IMR-90 (cell line): ENCODE measurements around the gene SLC50A1. TPM values are rescaled to one million over a fixed set of nuclear protein-coding genes. Genes with fewer than 3 reads are reported as not detected.

Experiments
- ATAC-seq: fragments of 200-7000 bp; cut with Tn5 transposase; 2 replicates; pipeline ENCODE4 v1.9.1; 2020; ENCODE audit warnings: low read depth, mild to moderate bottlenecking, moderate library complexity
- BruUV-seq: library from RNA; stranded (reverse); fragments of 400-500 nt; replicated peaks from 2 replicates; lab custom pipeline; 2021; lab: Mats Ljungman, UMichigan
- CTCF ChIA-PET: fragments of 300-600 bp; formaldehyde crosslinking; extraction: SDS; loops from one replicate; lab custom pipeline; 2021; ENCODE audit warnings: antibody characterized with exemption; lab: Yijun Ruan, JAX
- POLR2A ChIA-PET: fragments of 300-600 bp; sonication (Branson Sonifier 250); formaldehyde crosslinking; loops from one replicate; lab custom pipeline; 2022; ENCODE audit warnings: antibody characterized with exemption; ENCODE audit not compliant: unreplicated experiment; lab: Charles Lee
- DNase-seq: peaks from one replicate; pipeline ENCODE4 v3.0.0; 2013
- H2AFZ ChIP-seq: replicated peaks from 2 replicates; pipeline ENCODE3; 2013; ENCODE audit warnings: low read length, mild to moderate bottlenecking; ENCODE audit not compliant: poor library complexity
- H2AK5ac ChIP-seq: 2 replicates; pipeline ENCODE4 v1.6.1; 2013; ENCODE audit warnings: low read depth, low read length, inconsistent platforms
- H2AK9ac ChIP-seq: replicated peaks from 2 replicates; pipeline ENCODE3; 2013; ENCODE audit warnings: mild to moderate bottlenecking, low read depth, low read length, moderate library complexity; ENCODE audit not compliant: poor library complexity
- H2BK120ac ChIP-seq: 2 replicates; pipeline ENCODE4 v1.6.1; 2013; ENCODE audit warnings: low read depth, low read length, inconsistent platforms
- H2BK15ac ChIP-seq: 3 replicates; pipeline ENCODE4 v1.6.1; 2013; ENCODE audit warnings: low read depth, low read length, inconsistent platforms
- H2BK20ac ChIP-seq: 2 replicates; pipeline ENCODE4 v1.6.1; 2013; ENCODE audit warnings: low read depth, mild to moderate bottlenecking, inconsistent platforms, low read length, moderate library complexity
- H2BK5ac ChIP-seq: 2 replicates; pipeline ENCODE4 v1.6.1; 2013; ENCODE audit warnings: mild to moderate bottlenecking, low read depth, low read length, inconsistent platforms; ENCODE audit not compliant: poor library complexity, severe bottlenecking
- H3K14ac ChIP-seq: replicated peaks from 2 replicates; pipeline ENCODE4 v1.6.1; 2013; ENCODE audit warnings: low read depth, low read length, inconsistent platforms
- H3K18ac ChIP-seq: 2 replicates; pipeline ENCODE4 v1.6.1; 2013; ENCODE audit warnings: low read depth, low read length, control low read depth
- H3K23ac ChIP-seq: 2 replicates; pipeline ENCODE4 v1.6.1; 2013; ENCODE audit warnings: low read depth, low read length, inconsistent platforms
- H3K27ac ChIP-seq: 2 replicates; pipeline ENCODE4 v1.5.1; 2013; ENCODE audit warnings: mild to moderate bottlenecking, control low read depth, low read length; ENCODE audit not compliant: insufficient read depth
- H3K27me3 ChIP-seq: 2 replicates; pipeline ENCODE4 v1.6.1; 2013; ENCODE audit warnings: low read length; ENCODE audit not compliant: control insufficient read depth, insufficient read depth
- H3K36me3 ChIP-seq: 2 replicates; pipeline ENCODE4 v1.6.1; 2013; ENCODE audit warnings: low read length, mixed read lengths; ENCODE audit not compliant: control insufficient read depth, insufficient read depth
- H3K4ac ChIP-seq: 2 replicates; pipeline ENCODE4 v1.6.1; 2013; ENCODE audit warnings: low read depth, low read length, inconsistent platforms
- H3K4me1 ChIP-seq: 2 replicates; pipeline ENCODE4 v1.6.1; 2013; ENCODE audit warnings: low read length, mixed read lengths; ENCODE audit not compliant: control insufficient read depth, insufficient read depth
- H3K4me2 ChIP-seq: 2 replicates; pipeline ENCODE4 v1.6.1; 2013; ENCODE audit warnings: low read depth, mild to moderate bottlenecking, control low read depth, low read length, moderate library complexity
- H3K4me3 ChIP-seq: 2 replicates; pipeline ENCODE4 v1.5.1; 2013; ENCODE audit warnings: low read depth, mild to moderate bottlenecking, control low read depth, low read length, moderate library complexity; ENCODE audit not compliant: insufficient read depth
- H3K56ac ChIP-seq: 2 replicates; pipeline ENCODE4 v1.6.1; 2013; ENCODE audit warnings: low read length, inconsistent platforms; ENCODE audit not compliant: insufficient read depth; ENCODE audit errors: extremely low read depth
- H3K79me1 ChIP-seq, 2 experiments: 2 replicates each; pipeline ENCODE4 v1.6.1; 2013; ENCODE audit warnings: low read length in 2 of 2, inconsistent platforms in 1 of 2, low read depth in 1 of 2
- H3K9ac ChIP-seq: 2 replicates; pipeline ENCODE4 v1.6.1; 2013; ENCODE audit warnings: low read depth, low read length, control low read depth
- H3K9me1 ChIP-seq: 2 replicates; pipeline ENCODE4 v1.6.1; 2013; ENCODE audit warnings: low read length, inconsistent platforms; ENCODE audit not compliant: insufficient read depth
- H3K9me3 ChIP-seq: 2 replicates; pipeline ENCODE4 v1.6.1; 2013; ENCODE audit warnings: low read length; ENCODE audit not compliant: control insufficient read depth, insufficient read depth
- H4K20me1 ChIP-seq: 2 replicates; pipeline ENCODE4 v1.6.1; 2013; ENCODE audit warnings: low read length, inconsistent platforms; ENCODE audit not compliant: insufficient read depth
- H4K5ac ChIP-seq: 2 replicates; pipeline ENCODE4 v1.6.1; 2013; ENCODE audit warnings: mild to moderate bottlenecking, low read depth, low read length, control low read depth
- H4K8ac ChIP-seq, 2 experiments: 2 replicates each; pipeline ENCODE4 v1.6.1; 2013; ENCODE audit warnings: low read depth in 2 of 2, low read length in 2 of 2, control low read depth in 1 of 2, inconsistent platforms in 1 of 2
- H4K91ac ChIP-seq: 2 replicates; pipeline ENCODE4 v1.6.1; 2013; ENCODE audit warnings: low read depth, low read length, inconsistent platforms; ENCODE audit not compliant: insufficient read depth
- RAD21 ChIP-seq: IDR thresholded peaks from 2 replicates; pipeline ENCODE4 v1.6.1; 2012; ENCODE audit warnings: low read length, improper control_type of control experiment
- SMC3 ChIP-seq: fragments of 150-350 bp; IDR thresholded peaks from 2 replicates; pipeline ENCODE4 v1.6.1; 2016; ENCODE audit warnings: low read depth, mild to moderate bottlenecking, antibody characterized with exemption, low read length, moderate library complexity
- WGBS, 2 experiments: methylation state at CpG; one replicate each; pipeline versions ENCODE4 v1.1.5 to v1.1.7; 2013; ENCODE audit warnings: missing lambda C conversion rate in 2 of 2; ENCODE audit not compliant: insufficient read length in 1 of 2; ENCODE audit errors: extremely low coverage in 2 of 2; 5-methylcytosine and 5-hydroxymethylcytosine counted together
- dilution Hi-C: fragments of 300-500 bp; cut with HindIII; formaldehyde crosslinking; loops from one replicate; pipeline ENCODE4 v1.14.3; 2018; ENCODE audit warnings: low sequenced_read_pairs; ENCODE audit not compliant: unreplicated experiment
- in situ Hi-C: fragments of 300-500 bp; cut with MboI; formaldehyde crosslinking; loops from 3 replicates; pipeline ENCODE4 v1.14.3; 2019; ENCODE audit warnings: low sequenced_read_pairs, inconsistent platforms, mixed read lengths
- intact Hi-C: fragments of 100-400 bp; cut with micrococcal nuclease; formaldehyde crosslinking; loops from 2 replicates; pipeline ENCODE4 v1.10.0; 2022
- polyA plus RNA-seq, 3 experiments: library from polyadenylated mRNA; depleted of rRNA; stranded (reverse); fragments of >200 nt; gene quantifications; 2 replicates each; pipeline ENCODE4 v1.2.3, GENCODE V29; 2012; ENCODE audit warnings: low replicate concordance in 1 of 3
- total RNA-seq: library from RNA; depleted of rRNA; stranded (reverse); fragments of >200 nt; gene quantifications from 2 replicates; pipeline ENCODE4 v1.2.3, GENCODE V29; 2012

Gene SLC50A1
- total and polyA plus RNA-seq, 2 of the 4 experiments (the other 2 are of a cell fraction): 20.6 to 20.8 TPM

GRCh38 chr1:155134322-155134721, 1.3 kb upstream of the SLC50A1 start:
- 67% methylated on average over 1 of the region's 1 CpG; no CpG with 5 or more reads in 1 of the 2 experiments for WGBS, 2 experiments
- ChIA-PET CTCF (no interaction called here), POLR2A (no interaction called here)
- H3K4me3 ChIP-seq: no peak overlapping the region
- no peak overlapping the region for H3K14ac ChIP-seq
- H2BK20ac ChIP-seq: no peak overlapping the region
- intact Hi-C loops (no loop called here), in situ Hi-C loops (no loop called here), dilution Hi-C loops (no loop called here)
- H3K56ac ChIP-seq: no peak overlapping the region
- H3K9me1 ChIP-seq: peaks cover 20% of the 10 kb centered on the region; the same call in 1 of the 2 replicates
- H3K9ac ChIP-seq: no peak overlapping the region
- H2AFZ ChIP-seq: no peak overlapping the region
- H2BK5ac ChIP-seq: no peak overlapping the region
- H3K79me1 ChIP-seq: peaks cover 16 to 35% of the 10 kb centered on the region in 2 experiments
- no peak overlapping the region; the same call in 1 of the 2 replicates for H3K4ac ChIP-seq
- no peak for TF ChIP-seq SMC3
- TF ChIP-seq RAD21: no peak
- H3K27me3 ChIP-seq: peaks cover 2% of the 10 kb centered on the region
- no peaks in the 10 kb centered on the region for H3K9me3 ChIP-seq
- DNase-seq (no peak), ATAC-seq (no peak)
- no peak overlapping the region for H2AK9ac ChIP-seq
- H3K27ac ChIP-seq: no peak overlapping the region
- H3K4me1 ChIP-seq: peaks cover 15% of the 10 kb centered on the region
- no peak overlapping the region; the same call in 1 of the 2 replicates for H3K4me2 ChIP-seq
- no peaks in the 10 kb centered on the region for H4K20me1 ChIP-seq
- H4K5ac ChIP-seq: no peak overlapping the region
- H4K8ac ChIP-seq: peak overlapping the region in 1 of 2 experiments; percentile 94; a peak in 2 of 4 replicates
- H3K23ac ChIP-seq: no peak overlapping the region
- peak overlapping the region; percentile 34; the same call in 1 of the 2 replicates for H2AK5ac ChIP-seq
- H4K91ac ChIP-seq: no peak overlapping the region
- peaks cover 9% of the 10 kb centered on the region for H3K36me3 ChIP-seq
- no TSS peak for BruUV-seq
- H3K18ac ChIP-seq: no peak overlapping the region
- H2BK15ac ChIP-seq: no peak overlapping the region
- H2BK120ac ChIP-seq: no peak overlapping the region
